Measurements from ENCODE around the gene CRYBB2.
"Not testable (repeated sequence)": the region's sequence is repeated elsewhere in the genome, so short reads cannot be mapped to it uniquely, and the experiment has no call there.

Gene CRYBB2

GRCh38 chr22:25199731-25200520, 19.5 kb upstream of the CRYBB2 start, which contains the start of gene CRYBB3:
CRYBB3 (plus strand) TSS chr22:25199858; CDS start chr22:25201397, 1,539 bp downstream.
- no peak for DNase-seq (ENCODE audit: low read depth in 2 of 2)

GRCh38 chr22:25200967-25201366, 18.5 kb upstream of the CRYBB2 start:
- no peak for DNase-seq (ENCODE audit: low read depth in 2 of 2)

DNA sequence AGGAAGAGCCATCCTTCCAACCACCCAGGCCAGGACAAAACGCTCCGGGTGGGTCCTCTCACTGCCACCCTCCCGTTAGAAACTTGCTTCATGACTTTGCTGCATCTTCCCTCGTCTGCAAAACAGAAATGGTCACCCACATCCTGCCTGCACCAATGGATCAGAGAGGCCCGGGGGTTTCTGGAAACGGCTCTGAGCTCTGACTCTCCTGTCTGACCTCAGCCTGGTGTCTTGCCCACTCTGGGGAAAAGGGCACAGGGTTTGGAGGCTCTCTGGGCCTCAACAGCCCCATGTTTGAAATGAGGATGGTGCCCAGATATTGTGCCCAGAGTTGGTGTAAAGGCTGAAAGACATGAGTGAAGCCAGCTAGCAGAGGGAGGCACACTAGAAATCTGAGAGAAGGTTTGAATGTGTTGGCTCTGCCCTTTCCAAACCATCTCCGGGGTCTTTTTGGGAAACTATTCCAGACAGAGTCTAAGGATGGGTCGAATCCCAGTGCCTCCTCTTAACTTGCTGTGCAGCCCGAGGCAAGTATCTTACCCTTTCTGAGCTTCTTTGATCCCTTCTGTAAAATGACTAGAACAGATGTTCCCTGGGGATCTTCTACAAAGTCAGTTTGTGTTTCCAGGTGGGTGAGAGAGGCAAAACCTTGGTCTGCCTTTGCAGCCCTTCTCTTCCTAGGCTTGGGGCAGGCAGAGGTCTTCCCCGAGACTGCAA, 17.7 kb upstream of the CRYBB2 start:
- DNase-seq (ENCODE audit: low read depth in 2 of 2), result no peak

DNA sequence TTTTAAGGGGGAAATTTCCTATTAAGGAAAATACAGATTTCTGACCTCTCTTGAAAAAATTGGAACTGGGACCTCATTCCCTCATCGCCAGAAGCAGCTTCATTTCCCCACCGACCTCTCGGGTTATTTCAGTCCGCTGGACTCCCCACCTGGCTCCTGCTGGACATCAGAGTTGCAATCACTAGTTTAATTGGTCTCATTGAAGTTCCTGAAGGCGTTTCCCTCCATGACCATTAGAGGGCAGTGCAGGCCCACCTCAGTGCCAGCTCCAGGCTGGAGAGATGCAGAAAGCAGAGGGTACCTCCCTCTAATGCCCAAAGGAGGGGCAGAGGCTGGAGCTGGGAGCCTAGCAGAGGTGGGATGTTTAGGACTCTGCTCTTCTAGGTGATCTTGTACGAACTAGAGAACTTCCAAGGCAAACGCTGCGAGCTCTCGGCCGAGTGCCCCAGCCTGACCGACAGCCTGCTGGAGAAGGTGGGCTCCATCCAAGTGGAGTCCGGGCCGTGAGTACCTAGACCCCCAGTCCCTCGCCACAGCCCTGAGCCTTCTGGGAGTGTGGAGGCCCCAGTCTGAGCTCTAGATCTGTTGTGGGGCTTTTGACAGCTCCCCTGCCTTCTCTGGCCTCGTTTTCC, 17.0 kb upstream of the CRYBB2 start:
- DNase-seq (ENCODE audit: low read depth in 2 of 2), result peak; percentile 32 to 42

DNA sequence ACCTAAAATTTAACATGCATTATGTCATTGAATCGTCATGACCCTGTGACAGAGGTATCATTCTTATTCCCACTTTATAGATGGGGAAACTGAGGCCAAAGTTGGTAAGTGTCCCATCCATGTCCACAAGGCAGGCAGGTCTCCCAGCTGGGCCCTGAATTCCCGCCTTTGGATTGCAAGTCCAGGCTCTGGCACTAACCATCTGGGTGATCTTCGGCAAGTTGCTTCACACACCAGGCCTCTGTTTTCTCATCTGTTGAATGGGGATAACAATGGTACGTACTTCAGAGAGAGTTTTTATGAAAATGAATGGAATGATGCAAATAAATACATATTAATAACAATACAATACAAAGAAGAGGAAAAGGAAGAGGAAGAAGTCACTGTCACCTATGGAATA, 16.4 kb upstream of the CRYBB2 start:
- no peak for DNase-seq (ENCODE audit: low read depth in 2 of 2)

- not testable (repeated sequence) for DNase-seq (ENCODE audit: low read depth in 2 of 2)
Measured at GRCh38 chr22:25204547-25204946, 14.9 kb upstream of the CRYBB2 start.

DNA sequence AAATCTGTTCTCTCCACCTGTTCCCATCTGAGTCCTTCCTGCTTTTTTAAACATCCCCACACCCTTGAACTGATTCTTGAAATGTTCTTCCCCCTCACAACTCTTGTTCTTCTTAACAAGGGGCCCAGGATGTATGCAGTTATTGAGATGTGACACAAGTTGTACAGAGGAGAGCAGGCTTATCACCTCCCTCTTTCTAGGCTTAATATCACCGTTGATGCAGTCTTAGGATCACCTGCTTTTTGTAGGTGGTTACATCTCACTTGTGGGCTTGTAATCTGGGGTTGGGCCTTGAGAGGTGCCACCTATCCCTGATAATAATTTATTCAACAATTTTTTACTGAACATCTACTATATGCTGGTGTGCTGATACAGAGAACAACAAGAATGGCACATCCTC, 13.6 kb upstream of the CRYBB2 start:
- no peak for DNase-seq (ENCODE audit: low read depth in 2 of 2)

DNA sequence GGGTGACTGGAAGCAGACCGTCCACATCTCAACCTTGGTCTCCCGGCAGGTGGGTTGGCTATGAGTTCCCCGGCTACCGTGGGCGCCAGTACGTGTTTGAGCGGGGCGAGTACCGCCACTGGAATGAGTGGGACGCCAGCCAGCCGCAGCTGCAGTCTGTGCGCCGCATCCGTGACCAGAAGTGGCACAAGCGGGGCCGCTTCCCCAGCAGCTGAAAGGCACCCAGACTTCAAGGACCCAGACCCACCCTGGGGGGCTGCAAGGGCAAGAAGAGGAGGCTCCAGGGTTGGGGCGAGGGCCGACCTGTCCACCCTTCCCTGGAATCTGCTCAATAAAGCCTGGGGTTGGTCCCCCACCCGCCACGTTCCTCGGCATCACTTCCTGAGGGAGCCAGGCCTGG, 12.4 kb upstream of the CRYBB2 start:
- no peak for DNase-seq (ENCODE audit: low read depth in 2 of 2)

GRCh38 chr22:25207553-25208157, 11.8 kb upstream of the CRYBB2 start:
- no peak for DNase-seq (ENCODE audit: low read depth in 2 of 2)

DNA sequence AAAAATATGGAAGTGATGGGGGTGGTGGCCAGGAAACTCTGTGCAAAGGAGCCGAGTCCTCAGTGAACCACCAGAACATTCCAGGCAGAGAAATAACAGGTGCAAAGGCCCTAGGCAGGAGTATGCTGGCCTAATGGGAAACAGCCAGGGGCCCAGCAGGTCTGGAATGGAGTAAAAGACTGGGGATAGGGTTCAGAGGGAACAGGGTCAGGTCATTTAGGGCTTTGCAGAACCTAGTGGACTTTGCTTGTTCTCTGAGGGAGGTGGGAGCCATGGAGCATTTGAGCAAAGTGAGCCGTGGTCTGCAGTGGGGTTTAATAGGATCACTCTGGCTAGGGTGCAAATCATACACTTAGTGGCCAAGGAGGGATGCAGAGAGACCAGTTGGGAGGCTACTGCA, 11.1 kb upstream of the CRYBB2 start:
- DNase-seq (ENCODE audit: low read depth in 2 of 2), result no peak

DNA sequence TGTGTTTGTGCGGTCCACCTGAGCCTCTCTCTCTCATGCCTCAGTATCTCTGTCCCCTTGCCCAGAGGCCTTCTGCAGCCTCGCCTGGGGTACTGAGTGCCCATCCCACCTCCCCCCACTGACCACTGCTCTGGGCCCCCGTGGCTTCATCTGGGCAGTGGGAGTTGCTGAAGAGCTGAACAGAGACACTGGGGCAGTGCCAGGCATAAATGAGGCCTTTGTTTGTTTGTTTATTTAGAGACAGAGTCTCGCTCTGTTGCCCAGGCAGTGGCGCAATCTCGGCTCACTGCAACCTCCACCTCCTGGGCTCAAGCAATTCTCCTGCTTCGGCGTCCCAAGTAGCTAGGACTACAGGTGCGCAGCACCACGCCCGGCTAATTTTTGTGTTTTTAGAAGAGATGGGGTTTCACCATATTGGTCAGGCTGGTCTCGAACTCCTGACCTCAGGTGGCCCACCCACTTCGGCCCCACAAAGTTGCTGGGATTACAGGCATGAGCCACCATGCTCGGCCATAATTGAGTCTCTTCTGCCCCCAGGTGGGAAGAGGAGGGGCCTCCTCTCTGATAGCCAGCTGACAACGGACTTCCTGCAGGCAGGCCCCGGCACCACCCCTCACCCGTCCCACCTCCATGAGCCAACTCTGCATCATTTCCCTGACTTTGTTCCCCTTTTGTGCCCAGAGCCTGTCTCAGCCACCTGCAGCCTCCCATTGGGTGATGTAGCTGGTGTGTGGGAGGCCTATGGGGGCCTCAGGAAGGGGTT, 10.5 kb upstream of the CRYBB2 start:
- DNase-seq (ENCODE audit: low read depth in 2 of 2), result no peak

DNA sequence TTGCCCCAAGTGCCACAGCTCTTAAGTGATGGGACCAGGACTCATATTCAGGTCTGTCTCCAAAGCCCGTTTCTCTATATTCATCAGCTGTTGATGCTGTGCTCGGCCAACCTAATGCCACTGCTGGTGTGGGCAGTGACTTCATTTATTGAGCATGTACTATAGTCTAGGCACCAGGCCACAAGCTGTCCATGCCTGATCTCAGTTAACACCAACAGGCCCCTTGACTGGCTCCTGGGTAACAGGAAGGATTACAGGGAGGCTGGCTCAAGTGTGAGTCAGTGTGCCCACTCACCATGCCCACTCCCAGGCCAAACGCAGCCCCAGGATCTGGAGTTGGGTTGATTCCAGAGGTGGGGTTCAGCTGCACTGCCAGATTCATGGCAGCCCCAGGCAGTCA, 8.6 kb upstream of the CRYBB2 start:
- no peak for DNase-seq (ENCODE audit: low read depth in 2 of 2)

GRCh38 chr22:25212337-25212736, 7.1 kb upstream of the CRYBB2 start:
- DNase-seq (ENCODE audit: low read depth in 2 of 2), result no peak

DNA sequence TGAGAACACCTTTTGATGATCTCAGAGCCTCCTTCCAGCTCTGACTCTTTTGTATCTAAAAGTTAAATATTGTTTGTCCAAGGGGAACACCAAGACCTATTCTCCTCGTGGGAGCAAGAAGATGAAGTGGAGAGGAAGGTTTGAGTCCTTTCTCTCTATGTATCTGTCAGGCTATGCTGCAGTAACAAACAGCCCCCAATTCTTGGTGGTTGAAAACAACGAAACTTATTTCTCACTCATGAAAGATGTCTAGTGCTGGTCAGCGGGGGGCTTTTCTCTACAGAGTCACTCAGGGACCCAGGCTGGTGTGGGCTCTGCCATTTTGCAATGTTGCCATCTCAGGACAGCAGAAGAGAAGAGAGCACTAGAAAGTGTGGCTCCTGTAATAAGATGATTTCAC, 6.2 kb upstream of the CRYBB2 start:
- no peak for DNase-seq (ENCODE audit: low read depth in 2 of 2)

DNA sequence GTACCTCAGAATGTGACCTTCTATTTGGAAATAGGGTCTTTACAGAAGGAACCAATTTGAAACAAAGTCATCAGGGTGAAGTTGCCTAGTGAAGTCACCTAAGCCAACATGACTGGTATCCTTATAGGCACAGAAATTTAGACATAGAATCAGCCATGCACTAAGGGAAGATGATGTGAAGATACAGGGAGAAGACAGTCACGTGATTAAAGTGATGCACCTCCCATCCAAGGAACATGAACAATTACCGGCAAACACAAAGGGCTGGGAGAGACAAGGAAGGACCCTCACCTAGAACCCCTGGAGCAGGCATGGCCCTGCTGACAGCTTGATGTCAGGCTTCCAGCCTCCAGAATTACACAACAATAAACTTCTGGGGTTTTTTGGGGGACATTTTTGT, 3.2 kb upstream of the CRYBB2 start:
- DNase-seq (ENCODE audit: low read depth in 2 of 2), result no peak

DNA sequence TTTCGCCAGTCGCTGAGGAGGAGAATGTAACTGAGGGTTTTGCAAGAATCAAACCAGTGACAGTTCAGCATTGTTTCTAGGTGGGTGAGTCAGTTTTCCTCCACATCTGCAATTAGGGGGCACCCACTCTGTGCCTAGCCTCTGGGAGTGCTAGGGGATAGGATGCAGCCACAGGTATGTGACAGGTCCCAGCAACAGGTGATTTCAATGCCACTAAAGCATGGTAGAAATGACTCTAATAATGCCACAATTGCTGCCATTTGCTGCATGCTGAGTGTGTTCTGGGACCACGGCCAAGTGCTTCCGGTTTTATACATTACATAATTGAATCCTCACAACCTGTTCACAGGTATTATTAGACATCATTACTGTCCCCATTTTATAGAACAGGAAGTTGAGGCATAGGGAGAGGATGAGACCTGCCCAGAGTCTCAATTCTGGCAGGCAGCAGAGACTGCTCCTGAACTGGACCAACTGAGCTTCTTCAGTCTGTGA, 556 bp downstream of the CRYBB2 start:
- DNase-seq (ENCODE audit: low read depth in 2 of 2), result no peak

DNA sequence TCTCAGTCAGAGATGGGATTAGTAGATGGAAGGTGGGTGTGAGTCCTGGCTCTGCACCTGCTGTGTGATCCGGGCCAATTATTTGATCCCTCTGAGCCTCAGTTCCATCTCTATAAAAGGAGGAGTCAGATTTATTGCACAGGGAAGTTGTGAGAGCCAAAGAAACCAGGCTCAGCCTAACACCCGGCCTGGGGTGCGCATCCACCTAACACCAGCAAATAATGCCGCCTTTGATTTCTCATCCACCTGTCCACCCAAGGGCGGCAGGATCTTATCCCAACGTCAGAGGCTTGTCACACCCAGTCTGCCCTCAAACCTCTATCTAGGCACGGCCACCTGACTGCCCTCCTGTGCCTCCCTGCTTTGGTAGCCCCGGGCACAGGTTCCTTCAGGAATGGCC, 2.4 kb downstream of the CRYBB2 start:
- DNase-seq (ENCODE audit: low read depth in 2 of 2), result no peak

DNA sequence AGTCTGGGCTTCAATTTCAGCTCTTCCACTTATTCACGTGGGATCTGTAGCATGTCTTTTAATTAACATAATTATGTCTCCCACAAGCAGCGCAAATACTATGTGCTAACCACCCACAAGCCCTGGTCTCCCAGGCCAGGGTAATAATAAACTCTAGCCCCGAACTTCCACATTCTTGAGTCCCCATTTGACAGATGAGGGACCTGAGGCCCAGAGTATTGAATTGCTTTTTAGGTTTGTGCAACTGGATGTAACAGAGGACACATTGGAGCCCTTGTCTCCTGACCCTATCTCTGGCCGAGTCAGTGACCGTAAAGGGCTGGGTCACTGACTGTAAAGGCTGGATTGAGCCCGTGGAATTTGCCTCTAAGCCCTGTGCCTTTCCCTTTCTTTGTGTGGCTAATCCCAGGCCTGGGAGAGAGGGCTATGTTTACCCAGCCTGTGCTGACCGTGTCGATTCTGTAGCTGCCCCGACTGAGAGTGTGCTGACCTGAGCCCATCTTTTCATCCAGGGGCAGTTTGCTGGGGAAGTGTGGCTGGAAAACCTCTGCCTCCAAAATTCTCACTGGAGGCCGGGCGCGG, 3.9 kb downstream of the CRYBB2 start:
- no peak for DNase-seq (ENCODE audit: low read depth in 2 of 2)

- no peak for DNase-seq (ENCODE audit: low read depth in 2 of 2)
Measured at GRCh38 chr22:25228822-25229221, 9.4 kb downstream of the CRYBB2 start.

- not testable (repeated sequence) for DNase-seq (ENCODE audit: low read depth in 2 of 2)
Measured at GRCh38 chr22:25230760-25231159, 11.3 kb downstream of the CRYBB2 start.

GRCh38 chr22:25232301-25232700, 12.9 kb downstream of the CRYBB2 start:
- no peak for DNase-seq (ENCODE audit: low read depth in 2 of 2)
